CD4-positive, alpha-beta T cell treated with Interferon gamma for 1 hour (primary cell): ENCODE measurements around the gene STXBP5L.
"Not testable (repeated sequence)": the region's sequence is repeated elsewhere in the genome, so short reads cannot be mapped to it uniquely, and the experiment has no call there.

Experiments
- DNase-seq: peaks from one replicate; pipeline ENCODE4 v3.0.0-alpha.2; 2020

Gene STXBP5L

GRCh38 chr3:121436074-121436473 is 528.1 kb downstream of the STXBP5L start:
- no peak for DNase-seq

GRCh38 chr3:121436641-121437040 is 528.6 kb downstream of the STXBP5L start:
- no peak for DNase-seq

- no peak for DNase-seq
Observed at GRCh38 chr3:121443456-121443855, 535.5 kb downstream of the STXBP5L start.

- not testable (repeated sequence) for DNase-seq
Observed at GRCh38 chr3:121451752-121452151, 543.7 kb downstream of the STXBP5L start.

GRCh38 chr3:121462565-121462964 is 554.6 kb downstream of the STXBP5L start:
- no peak for DNase-seq

GRCh38 chr3:121463745-121464144 is 555.7 kb downstream of the STXBP5L start:
- no peak for DNase-seq

GRCh38 chr3:121467085-121467484 is 559.1 kb downstream of the STXBP5L start:
- DNase-seq = no peak

- no peak for DNase-seq
Observed at GRCh38 chr3:121473001-121473400, 565.0 kb downstream of the STXBP5L start.
